K562 (cell line): ENCODE measurements around the gene SH3D19. TPM values are rescaled to one million over a fixed set of nuclear protein-coding genes. Genes with fewer than 3 reads are reported as not detected.

Source experiments
- ATAC-seq: fragments of 200-7000 bp; cut with Tn5 transposase; 3 replicates; pipeline ENCODE4 v1.9.1; 2020; ENCODE audit warnings: moderate library complexity
- BruUV-seq: library from RNA; stranded (reverse); fragments of 400-500 nt; replicated peaks from 2 replicates; lab custom pipeline; 2021; lab: Mats Ljungman, UMichigan
- CTCF ChIA-PET: fragments of 300-600 bp; formaldehyde crosslinking; extraction: SDS; loops from one replicate; lab custom pipeline; 2021; ENCODE audit warnings: low intra/inter-chr PET ratio; lab: Yijun Ruan, JAX
- POLR2A ChIA-PET: fragments of 300-600, 350-650 bp; sonication (Branson Sonifier 250); formaldehyde crosslinking; extraction: SDS; loops from one replicate; lab custom pipeline; 2021; ENCODE audit warnings: antibody characterized with exemption, inconsistent platforms; lab: Yijun Ruan, JAX
- DNase-seq, 4 experiments: peaks; one replicate each; pipeline versions ENCODE4 v3.0.0 to v3.0.0-alpha.2; 2011 to 2018; ENCODE audit warnings: low spot score in 3 of 4, mixed read lengths in 3 of 4; ENCODE audit errors: extremely low read depth in 1 of 4
- FAIRE-seq: peaks from 2 replicates; lab custom pipeline; 2011; peaks lifted over from hg19 to GRCh38; lab: Jason Lieb, UNC
- H2AFZ ChIP-seq: 2 replicates; pipeline ENCODE4 v1.6.0; 2011; ENCODE audit warnings: low read depth, low read length, control low read depth, inconsistent platforms
- H3K27ac ChIP-seq: fragments of 200-600 bp; 3 replicates; pipeline ENCODE4 v1.8.0; 2011; ENCODE audit warnings: low read depth, mild to moderate bottlenecking, control low read depth, inconsistent platforms, low read length, moderate library complexity, mixed read lengths; ENCODE audit errors: extremely low read depth
- H3K27me3 ChIP-seq, 2 experiments: fragments of 300-600 bp in 1 of 2; 2 replicates in 1 of 2; 3 replicates in 1 of 2; pipeline versions ENCODE4 v1.6.0 to v1.8.0; 2011; ENCODE audit warnings: inconsistent platforms in 2 of 2, low read length in 2 of 2, mild to moderate bottlenecking in 1 of 2, mixed read lengths in 1 of 2, moderate library complexity in 1 of 2; ENCODE audit not compliant: control insufficient read depth in 2 of 2, insufficient read depth in 2 of 2
- H3K36me3 ChIP-seq: fragments of 300-600 bp; 3 replicates; pipeline ENCODE4 v1.8.0; 2011; ENCODE audit warnings: mild to moderate bottlenecking, low read length, inconsistent platforms; ENCODE audit not compliant: control insufficient read depth, insufficient read depth
- H3K4me1 ChIP-seq, 2 experiments: fragments of 200-600 bp in 1 of 2; replicated peaks in 1 of 2; 2 replicates in 1 of 2; 3 replicates in 1 of 2; pipeline versions ENCODE4 v1.5.1 to v1.8.0; 2011; ENCODE audit warnings: inconsistent platforms in 2 of 2, low read length in 2 of 2, mild to moderate bottlenecking in 1 of 2, mixed read lengths in 1 of 2, moderate library complexity in 1 of 2; ENCODE audit not compliant: control insufficient read depth in 2 of 2, insufficient read depth in 2 of 2
- H3K4me2 ChIP-seq: 2 replicates; pipeline ENCODE4 v1.6.1; 2011; ENCODE audit warnings: low read length, control low read depth, inconsistent platforms, mixed read lengths; ENCODE audit not compliant: insufficient read depth
- H3K4me3 ChIP-seq: fragments of 200-600 bp; sonication (generic), shearing (Covaris generic); 2 replicates; pipeline ENCODE4 v1.5.1; 2016; ENCODE audit warnings: control low read depth, inconsistent platforms
- H3K79me2 ChIP-seq: fragments of 200-600 bp; 3 replicates; pipeline ENCODE4 v1.8.0; 2011; ENCODE audit warnings: low read length, inconsistent platforms; ENCODE audit not compliant: control insufficient read depth, insufficient read depth
- H3K9ac ChIP-seq, 2 experiments: 2 replicates each; pipeline versions ENCODE4 v1.6.0 to v1.6.1; 2011; ENCODE audit warnings: low read depth in 2 of 2, low read length in 2 of 2, control low read depth in 1 of 2, inconsistent platforms in 1 of 2, mild to moderate bottlenecking in 1 of 2, mixed read lengths in 1 of 2; ENCODE audit not compliant: insufficient read depth in 1 of 2
- H3K9me1 ChIP-seq: one replicate; pipeline ENCODE4 v1.6.0; 2011; ENCODE audit warnings: inconsistent platforms, mild to moderate bottlenecking, low read length, moderate library complexity; ENCODE audit not compliant: control insufficient read depth, insufficient read depth
- H3K9me3 ChIP-seq: replicated peaks from 2 replicates; pipeline ENCODE4 v1.5.1; 2011; ENCODE audit warnings: low read depth, low read length, inconsistent platforms; ENCODE audit not compliant: control insufficient read depth, insufficient read depth
- H4K20me1 ChIP-seq: replicated peaks from 2 replicates; pipeline ENCODE4 v1.6.1; 2011; ENCODE audit warnings: low read length, inconsistent platforms, mixed read lengths; ENCODE audit not compliant: control insufficient read depth, insufficient read depth
- BDP1 ChIP-seq: IDR thresholded peaks from 3 replicates; pipeline ENCODE4 v1.6.1; 2011; ENCODE audit not compliant: insufficient read length, insufficient read depth
- HNRNPK ChIP-seq: fragments of 200-400 bp; formaldehyde crosslinking; IDR thresholded peaks from one replicate; pipeline ENCODE4 v1.6.1; 2018; ENCODE audit warnings: mild to moderate bottlenecking, low read depth, low read length; ENCODE audit not compliant: poor library complexity, severe bottlenecking
- POLR3A ChIP-seq: IDR thresholded peaks from 2 replicates; pipeline ENCODE4 v1.6.1; 2011; ENCODE audit warnings: borderline replicate concordance, mild to moderate bottlenecking, moderate library complexity; ENCODE audit not compliant: insufficient read length, insufficient read depth; ENCODE audit errors: extremely low read depth
- STAG1 ChIP-seq: sonication (generic); formaldehyde crosslinking; IDR thresholded peaks from 2 replicates; pipeline ENCODE4 v1.5.0; 2020; ENCODE audit warnings: missing genetic modification reagents, borderline replicate concordance
- ZNF384 ChIP-seq: IDR thresholded peaks from 2 replicates; pipeline ENCODE4 v1.6.1; 2012; ENCODE audit warnings: low read depth, low read length, improper control_type of control experiment
- ZNF668 ChIP-seq: fragments of 250-450 bp; sonication (Bioruptor Pico); IDR thresholded peaks from 2 replicates; pipeline ENCODE4 v1.8.0; 2022; ENCODE audit warnings: mild to moderate bottlenecking, inconsistent platforms
- WGBS: fragments of 100-300 bp; shearing (Covaris generic); methylation state at CpG from one replicate; pipeline ENCODE4 v1.1.6; 2016; ENCODE audit warnings: low coverage, mixed read lengths; ENCODE audit not compliant: insufficient coverage; ENCODE audit errors: missing lambda C conversion rate; 5-methylcytosine and 5-hydroxymethylcytosine counted together
- in situ Hi-C: fragments of 300-500 bp; cut with MboI; formaldehyde crosslinking; loops from 4 replicates; pipeline ENCODE4 v1.15.0; 2018; ENCODE audit warnings: inconsistent platforms, mixed read lengths
- intact Hi-C: fragments of 100-400 bp; cut with micrococcal nuclease; formaldehyde crosslinking; loops from 2 replicates; pipeline ENCODE4 v1.14.2; 2022
- polyA plus RNA-seq, 8 experiments: library from polyadenylated mRNA; depleted of rRNA in 4 of 8; stranded (reverse) in 5 of 8; unstranded in 3 of 8; fragments of >200 nt; fragmentation: Nextera tagmentation in 2 of 8; fragmentation: Illumina TruSeq in 1 of 8; extraction: Ambion mirVana in 2 of 8; extraction: Trizol in 1 of 8; gene quantifications; 2 replicates each; pipeline versions ENCODE4 v1.2.1 to v1.2.3, GENCODE V29; 2011 to 2014; ENCODE audit warnings: inconsistent platforms in 1 of 8, missing spikeins in 1 of 8
- total RNA-seq, 7 experiments: library from RNA; depleted of rRNA in 6 of 7; stranded (reverse); fragments of >200 nt in 6 of 7; fragmentation: Illumina TruSeq in 2 of 7; extraction: Trizol in 2 of 7; gene quantifications; 2 replicates each; pipeline versions ENCODE4 v1.2.1 to v1.2.3, GENCODE V29; 2011 to 2021; ENCODE audit warnings: low replicate concordance in 1 of 7
- TF ChIP-seq, protein P1 (sequence below): fragments of 250-450 bp; sonication (Bioruptor Pico); IDR thresholded peaks from 2 replicates; pipeline ENCODE4 v1.4.0; 2020
- TF ChIP-seq, protein P2 (sequence below), 2 experiments: fragments of 450-650 bp in 1 of 2; sonication (generic) in 1 of 2; formaldehyde crosslinking in 1 of 2; IDR thresholded peaks in 1 of 2; conservative IDR thresholded peaks in 1 of 2; 2 replicates each; pipeline versions ENCODE4 v1.6.1 to v1.8.1; 2016 to 2023; ENCODE audit warnings: mild to moderate bottlenecking in 2 of 2, moderate library complexity in 2 of 2, inconsistent platforms in 1 of 2, missing genetic modification reagents in 1 of 2

Gene SH3D19
- total and polyA plus RNA-seq, 9 of the 15 experiments (the other 6 are each of a cell fraction or from before 2014, with no cell fraction given) = 0.42 to 2.2 (median 1.1) TPM; not detected in 6

GRCh38 chr4:151197247-151197646, 128.2 kb downstream of the SH3D19 start:
- intact Hi-C loops = no loop called here
- H3K36me3 ChIP-seq = no peaks in the 10 kb centered on the region
- no peak for DNase-seq
- H3K9me1 ChIP-seq = no peaks in the 10 kb centered on the region
- FAIRE-seq = no peak
- no peaks in the 10 kb centered on the region for H3K4me1 ChIP-seq
- ATAC-seq = no peak
- TF ChIP-seq ZNF384 = no peak
- no peaks in the 10 kb centered on the region for H3K9me3 ChIP-seq
- H3K4me2 ChIP-seq = no peak overlapping the region
- ChIA-PET CTCF (no interaction called here), POLR2A (no interaction called here)
- H3K9ac ChIP-seq = no peak overlapping the region
- WGBS = 1% methylated on average over 6 of the region's 6 CpGs
- no peak overlapping the region for H3K4me3 ChIP-seq
- H4K20me1 ChIP-seq = no peaks in the 10 kb centered on the region
- in situ Hi-C loops = no loop called here
- H3K79me2 ChIP-seq = no peaks in the 10 kb centered on the region
- no peak overlapping the region for H3K27ac ChIP-seq
- no TSS peak for BruUV-seq
- peaks cover 0 to 6% of the 10 kb centered on the region in 2 experiments; a peak in 2 of 5 replicates for H3K27me3 ChIP-seq
- no peak overlapping the region for H2AFZ ChIP-seq

DNA sequence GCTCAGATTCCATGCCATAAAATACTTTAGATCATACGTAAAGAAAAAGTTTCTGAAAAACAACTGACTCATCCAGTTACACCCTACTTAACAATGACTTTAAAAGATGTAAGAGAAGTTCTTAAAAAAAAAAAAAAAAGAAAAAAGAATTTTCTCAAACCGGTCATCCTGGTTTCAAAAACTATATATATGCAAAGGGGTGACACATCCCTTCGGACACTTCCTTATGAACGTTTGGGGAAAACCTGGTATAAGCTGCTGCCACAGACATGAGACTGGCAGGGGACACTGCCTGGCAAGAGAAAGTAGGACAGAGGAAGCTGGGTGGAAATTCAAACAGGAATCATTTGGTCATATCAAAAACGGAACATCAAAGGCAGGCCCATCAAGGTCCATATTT, 129.6 kb downstream of the SH3D19 start:
- Histone ChIP-seq H3K36me3 (no peaks in the 10 kb centered on the region), H2AFZ (no peak overlapping the region), H3K27ac (no peak overlapping the region), H3K4me2 (no peak overlapping the region), H3K9me1 (no peaks in the 10 kb centered on the region), H3K79me2 (no peaks in the 10 kb centered on the region), H3K9ac (no peak overlapping the region), H4K20me1 (no peaks in the 10 kb centered on the region), H3K27me3 (peaks cover 0 to 6% of the 10 kb centered on the region in 2 experiments; a peak in 2 of 5 replicates), H3K4me1 (no peaks in the 10 kb centered on the region), H3K4me3 (no peak overlapping the region), H3K9me3 (no peaks in the 10 kb centered on the region)
- intact Hi-C loops (no loop called here), in situ Hi-C loops (no loop called here)
- ATAC-seq (no peak), DNase-seq (no peak), FAIRE-seq (no peak)
- no TSS peak for BruUV-seq
- WGBS = 0% methylated on average over 5 of the region's 5 CpGs
- POLR2A ChIA-PET = no interaction called here
- CTCF ChIA-PET = no interaction called here
- TF ChIP-seq BDP1 = no peak
- TF ChIP-seq ZNF668 (CRISPR knock-in tag) = no peak
- TF ChIP-seq, protein P1, sequence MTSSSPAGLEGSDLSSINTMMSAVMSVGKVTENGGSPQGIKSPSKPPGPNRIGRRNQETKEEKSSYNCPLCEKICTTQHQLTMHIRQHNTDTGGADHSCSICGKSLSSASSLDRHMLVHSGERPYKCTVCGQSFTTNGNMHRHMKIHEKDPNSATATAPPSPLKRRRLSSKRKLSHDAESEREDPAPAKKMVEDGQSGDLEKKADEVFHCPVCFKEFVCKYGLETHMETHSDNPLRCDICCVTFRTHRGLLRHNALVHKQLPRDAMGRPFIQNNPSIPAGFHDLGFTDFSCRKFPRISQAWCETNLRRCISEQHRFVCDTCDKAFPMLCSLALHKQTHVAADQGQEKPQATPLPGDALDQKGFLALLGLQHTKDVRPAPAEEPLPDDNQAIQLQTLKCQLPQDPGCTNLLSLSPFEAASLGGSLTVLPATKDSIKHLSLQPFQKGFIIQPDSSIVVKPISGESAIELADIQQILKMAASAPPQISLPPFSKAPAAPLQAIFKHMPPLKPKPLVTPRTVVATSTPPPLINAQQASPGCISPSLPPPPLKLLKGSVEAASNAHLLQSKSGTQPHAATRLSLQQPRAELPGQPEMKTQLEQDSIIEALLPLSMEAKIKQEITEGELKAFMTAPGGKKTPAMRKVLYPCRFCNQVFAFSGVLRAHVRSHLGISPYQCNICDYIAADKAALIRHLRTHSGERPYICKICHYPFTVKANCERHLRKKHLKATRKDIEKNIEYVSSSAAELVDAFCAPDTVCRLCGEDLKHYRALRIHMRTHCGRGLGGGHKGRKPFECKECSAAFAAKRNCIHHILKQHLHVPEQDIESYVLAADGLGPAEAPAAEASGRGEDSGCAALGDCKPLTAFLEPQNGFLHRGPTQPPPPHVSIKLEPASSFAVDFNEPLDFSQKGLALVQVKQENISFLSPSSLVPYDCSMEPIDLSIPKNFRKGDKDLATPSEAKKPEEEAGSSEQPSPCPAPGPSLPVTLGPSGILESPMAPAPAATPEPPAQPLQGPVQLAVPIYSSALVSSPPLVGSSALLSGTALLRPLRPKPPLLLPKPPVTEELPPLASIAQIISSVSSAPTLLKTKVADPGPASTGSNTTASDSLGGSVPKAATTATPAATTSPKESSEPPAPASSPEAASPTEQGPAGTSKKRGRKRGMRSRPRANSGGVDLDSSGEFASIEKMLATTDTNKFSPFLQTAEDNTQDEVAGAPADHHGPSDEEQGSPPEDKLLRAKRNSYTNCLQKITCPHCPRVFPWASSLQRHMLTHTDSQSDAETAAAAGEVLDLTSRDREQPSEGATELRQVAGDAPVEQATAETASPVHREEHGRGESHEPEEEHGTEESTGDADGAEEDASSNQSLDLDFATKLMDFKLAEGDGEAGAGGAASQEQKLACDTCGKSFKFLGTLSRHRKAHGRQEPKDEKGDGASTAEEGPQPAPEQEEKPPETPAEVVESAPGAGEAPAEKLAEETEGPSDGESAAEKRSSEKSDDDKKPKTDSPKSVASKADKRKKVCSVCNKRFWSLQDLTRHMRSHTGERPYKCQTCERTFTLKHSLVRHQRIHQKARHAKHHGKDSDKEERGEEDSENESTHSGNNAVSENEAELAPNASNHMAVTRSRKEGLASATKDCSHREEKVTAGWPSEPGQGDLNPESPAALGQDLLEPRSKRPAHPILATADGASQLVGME = no peak
- TF ChIP-seq POLR3A = no peak
- no peak for TF ChIP-seq STAG1 (CRISPR knock-in tag)
- no peak for TF ChIP-seq HNRNPK
- TF ChIP-seq, protein P2, sequence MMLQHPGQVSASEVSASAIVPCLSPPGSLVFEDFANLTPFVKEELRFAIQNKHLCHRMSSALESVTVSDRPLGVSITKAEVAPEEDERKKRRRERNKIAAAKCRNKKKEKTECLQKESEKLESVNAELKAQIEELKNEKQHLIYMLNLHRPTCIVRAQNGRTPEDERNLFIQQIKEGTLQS (IDR thresholded peaks at IDR 0.05) = no peak
- TF ChIP-seq, protein P2 (CRISPR knock-in tag; conservative IDR thresholded peaks at IDR 0.05) = no peak
